ENCODE results near the gene PHACTR1.

Gene PHACTR1

GRCh38 chr6:13181393-13181792, 464.8 kb downstream of the PHACTR1 start:
- TF ChIP-seq, protein P1, sequence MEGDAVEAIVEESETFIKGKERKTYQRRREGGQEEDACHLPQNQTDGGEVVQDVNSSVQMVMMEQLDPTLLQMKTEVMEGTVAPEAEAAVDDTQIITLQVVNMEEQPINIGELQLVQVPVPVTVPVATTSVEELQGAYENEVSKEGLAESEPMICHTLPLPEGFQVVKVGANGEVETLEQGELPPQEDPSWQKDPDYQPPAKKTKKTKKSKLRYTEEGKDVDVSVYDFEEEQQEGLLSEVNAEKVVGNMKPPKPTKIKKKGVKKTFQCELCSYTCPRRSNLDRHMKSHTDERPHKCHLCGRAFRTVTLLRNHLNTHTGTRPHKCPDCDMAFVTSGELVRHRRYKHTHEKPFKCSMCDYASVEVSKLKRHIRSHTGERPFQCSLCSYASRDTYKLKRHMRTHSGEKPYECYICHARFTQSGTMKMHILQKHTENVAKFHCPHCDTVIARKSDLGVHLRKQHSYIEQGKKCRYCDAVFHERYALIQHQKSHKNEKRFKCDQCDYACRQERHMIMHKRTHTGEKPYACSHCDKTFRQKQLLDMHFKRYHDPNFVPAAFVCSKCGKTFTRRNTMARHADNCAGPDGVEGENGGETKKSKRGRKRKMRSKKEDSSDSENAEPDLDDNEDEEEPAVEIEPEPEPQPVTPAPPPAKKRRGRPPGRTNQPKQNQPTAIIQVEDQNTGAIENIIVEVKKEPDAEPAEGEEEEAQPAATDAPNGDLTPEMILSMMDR (IDR thresholded peaks at IDR 0.05; ENCODE audit: low read depth, low read length, missing control alignments): no peak
- no peak overlapping the region for H3K4me3 ChIP-seq (replicated peaks; ENCODE audit: low read depth, low read length)
- no peak for DNase-seq (ENCODE audit: extremely low read depth, low read depth)

DNA sequence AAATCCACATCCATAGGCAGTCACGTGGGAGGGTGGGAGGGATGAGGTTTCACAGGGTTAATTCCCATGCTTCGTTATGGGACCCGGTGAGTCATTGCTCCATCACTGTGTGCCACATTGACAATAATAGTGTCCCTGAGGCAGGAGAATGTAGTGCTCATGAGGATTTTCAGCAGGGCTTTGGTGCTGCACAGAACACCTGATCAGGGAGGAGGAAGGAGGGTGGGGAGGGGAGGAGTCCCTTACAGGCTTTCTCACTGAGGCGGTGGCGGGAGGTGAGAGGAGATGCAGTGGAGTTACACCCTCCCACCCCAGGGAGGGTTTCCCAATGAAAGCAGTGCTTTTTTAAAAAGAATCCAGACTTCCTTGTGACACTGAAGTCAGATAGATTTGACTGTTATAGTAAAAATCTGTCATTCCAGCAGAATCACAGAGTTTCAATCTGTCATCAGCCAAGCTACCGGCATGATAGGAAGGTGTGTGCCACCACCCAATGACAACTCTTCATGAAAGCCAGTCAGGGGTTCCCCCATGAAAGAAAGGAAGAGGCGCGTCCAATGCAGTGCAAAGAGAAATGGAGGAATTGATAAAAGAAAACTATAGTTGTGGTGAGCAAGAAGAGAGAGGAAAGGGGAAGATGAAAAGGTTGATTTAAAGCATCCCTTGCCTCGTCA, 467.0 kb downstream of the PHACTR1 start:
- H3K4me3 ChIP-seq (replicated peaks; ENCODE audit: low read depth, low read length): no peak overlapping the region
- TF ChIP-seq, protein P1 (IDR thresholded peaks at IDR 0.05; ENCODE audit: low read depth, low read length, missing control alignments): no peak
- no peak for DNase-seq (ENCODE audit: extremely low read depth, low read depth)

GRCh38 chr6:13184089-13184468, 467.5 kb downstream of the PHACTR1 start:
- H3K4me3 ChIP-seq (replicated peaks; ENCODE audit: low read depth, low read length): no peak overlapping the region
- TF ChIP-seq, protein P1 (IDR thresholded peaks at IDR 0.05; ENCODE audit: low read depth, low read length, missing control alignments): no peak
- no peak for DNase-seq (ENCODE audit: extremely low read depth, low read depth)

- no peak overlapping the region for H3K4me3 ChIP-seq (replicated peaks; ENCODE audit: low read depth, low read length)
- DNase-seq (ENCODE audit: extremely low read depth, low read depth): no peak
- TF ChIP-seq, protein P1 (IDR thresholded peaks at IDR 0.05; ENCODE audit: low read depth, low read length, missing control alignments): no peak
These were observed 468.0 kb downstream of the PHACTR1 start for GRCh38 chr6:13184547-13184946.

DNA sequence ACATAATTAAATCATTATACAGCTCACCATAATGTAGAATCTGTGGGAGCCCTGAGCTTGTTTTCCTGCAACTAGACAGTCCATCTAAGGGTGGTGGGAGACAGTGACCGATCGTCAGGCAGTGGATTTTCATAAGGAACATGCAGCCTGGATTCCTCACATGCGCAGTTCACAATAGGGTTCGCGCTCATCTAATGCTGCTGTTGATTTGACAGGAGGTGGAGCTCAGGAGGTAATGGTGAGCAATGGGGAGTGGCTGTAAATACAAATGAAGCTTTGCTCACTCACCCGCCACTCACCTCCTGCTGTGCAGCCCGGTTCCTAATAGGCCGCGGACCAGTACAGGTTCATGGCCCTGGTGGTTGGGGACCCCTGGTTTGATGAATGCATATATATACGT, 470.3 kb downstream of the PHACTR1 start:
- DNase-seq (ENCODE audit: extremely low read depth, low read depth): no peak
- TF ChIP-seq, protein P1 (IDR thresholded peaks at IDR 0.05; ENCODE audit: low read depth, low read length, missing control alignments): no peak
- H3K4me3 ChIP-seq (replicated peaks; ENCODE audit: low read depth, low read length): no peak overlapping the region

- no peak overlapping the region for H3K4me3 ChIP-seq (replicated peaks; ENCODE audit: low read depth, low read length)
- TF ChIP-seq, protein P1 (IDR thresholded peaks at IDR 0.05; ENCODE audit: low read depth, low read length, missing control alignments): no peak
- no peak for DNase-seq (ENCODE audit: extremely low read depth, low read depth)
These were observed 471.1 kb downstream of the PHACTR1 start for GRCh38 chr6:13187692-13188091.

- no peak for DNase-seq (ENCODE audit: extremely low read depth, low read depth)
- TF ChIP-seq, protein P1 (IDR thresholded peaks at IDR 0.05; ENCODE audit: low read depth, low read length, missing control alignments): no peak
- no peak overlapping the region for H3K4me3 ChIP-seq (replicated peaks; ENCODE audit: low read depth, low read length)
These were observed 471.7 kb downstream of the PHACTR1 start for GRCh38 chr6:13188306-13188705.
